ENCODE data around the gene SMIM21. TPM values are rescaled to one million over a fixed set of nuclear protein-coding genes. Genes with fewer than 3 reads are reported as not detected.

Gene SMIM21
- polyA plus RNA-seq, 5 donors: not detected

- no peak for DNase-seq
Observed at GRCh38 chr18:75377258-75377657, 50.2 kb downstream of the SMIM21 start.

DNA sequence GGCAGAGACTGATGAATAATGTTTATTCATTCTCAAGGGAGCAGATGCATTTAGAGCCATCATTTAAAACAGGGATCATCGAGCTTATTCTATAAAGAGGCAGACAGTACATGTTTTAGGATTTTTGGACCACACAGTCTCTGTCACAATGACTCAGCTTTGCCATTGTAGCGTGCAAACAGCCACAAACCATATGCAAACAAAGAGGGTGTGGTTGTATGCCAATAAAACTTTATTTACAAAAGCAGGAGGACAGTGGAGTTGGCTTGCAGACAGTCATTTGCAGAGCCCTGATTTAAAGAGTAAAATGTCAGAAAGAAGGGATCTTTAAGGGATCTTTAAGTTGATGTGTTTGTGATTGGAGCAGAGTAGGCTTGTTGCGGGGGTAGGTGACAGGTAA lies 51.5 kb downstream of the SMIM21 start:
- no peak for DNase-seq

DNA sequence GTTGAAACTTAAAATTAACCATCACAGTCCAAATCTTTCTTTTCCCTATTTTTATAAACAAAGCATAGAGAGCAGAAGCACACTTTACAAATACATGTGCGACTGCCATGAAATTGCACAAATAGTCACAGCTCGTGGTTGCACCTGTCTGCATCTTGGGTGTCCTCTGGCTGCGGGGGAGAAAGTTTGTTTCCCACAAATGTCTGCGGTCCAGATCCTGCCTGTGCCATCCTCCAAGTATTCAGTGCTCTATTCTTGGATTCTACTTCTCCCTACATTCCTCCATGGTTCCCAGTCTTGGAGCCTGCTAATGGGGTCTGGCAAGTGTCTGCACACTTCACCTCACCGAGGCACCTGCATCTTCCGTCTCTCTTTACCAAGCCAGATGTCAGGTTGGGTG lies 52.2 kb downstream of the SMIM21 start:
- no peak for DNase-seq

- no peak for DNase-seq
Observed at GRCh38 chr18:75374466-75374865, 53.0 kb downstream of the SMIM21 start.

- no peak for DNase-seq
Observed at GRCh38 chr18:75369026-75369721, 58.3 kb downstream of the SMIM21 start.

- DNase-seq: no peak
Observed at GRCh38 chr18:75365837-75366236, 61.7 kb downstream of the SMIM21 start.

DNA sequence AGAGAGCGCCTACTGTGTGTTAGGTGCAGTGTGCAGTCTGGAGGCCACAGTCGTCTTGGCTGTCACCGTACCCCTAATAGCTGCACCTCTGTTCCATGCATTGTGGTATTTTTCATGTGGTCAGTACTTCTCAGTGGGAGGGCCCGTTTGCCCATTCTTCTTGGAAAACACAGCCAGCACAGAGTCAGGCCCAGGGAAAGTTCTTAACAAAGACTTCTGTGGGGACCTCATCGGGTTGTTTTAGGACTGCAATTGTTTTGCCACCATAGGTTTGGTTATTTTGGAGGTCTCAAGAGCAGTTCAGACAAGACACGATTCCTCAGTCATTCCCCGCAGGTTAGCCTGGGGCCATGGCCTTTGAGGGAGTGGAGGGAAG lies 62.3 kb downstream of the SMIM21 start:
- no peak for DNase-seq

- DNase-seq: no peak
Observed at GRCh38 chr18:75364512-75365253, 62.8 kb downstream of the SMIM21 start.

DNA sequence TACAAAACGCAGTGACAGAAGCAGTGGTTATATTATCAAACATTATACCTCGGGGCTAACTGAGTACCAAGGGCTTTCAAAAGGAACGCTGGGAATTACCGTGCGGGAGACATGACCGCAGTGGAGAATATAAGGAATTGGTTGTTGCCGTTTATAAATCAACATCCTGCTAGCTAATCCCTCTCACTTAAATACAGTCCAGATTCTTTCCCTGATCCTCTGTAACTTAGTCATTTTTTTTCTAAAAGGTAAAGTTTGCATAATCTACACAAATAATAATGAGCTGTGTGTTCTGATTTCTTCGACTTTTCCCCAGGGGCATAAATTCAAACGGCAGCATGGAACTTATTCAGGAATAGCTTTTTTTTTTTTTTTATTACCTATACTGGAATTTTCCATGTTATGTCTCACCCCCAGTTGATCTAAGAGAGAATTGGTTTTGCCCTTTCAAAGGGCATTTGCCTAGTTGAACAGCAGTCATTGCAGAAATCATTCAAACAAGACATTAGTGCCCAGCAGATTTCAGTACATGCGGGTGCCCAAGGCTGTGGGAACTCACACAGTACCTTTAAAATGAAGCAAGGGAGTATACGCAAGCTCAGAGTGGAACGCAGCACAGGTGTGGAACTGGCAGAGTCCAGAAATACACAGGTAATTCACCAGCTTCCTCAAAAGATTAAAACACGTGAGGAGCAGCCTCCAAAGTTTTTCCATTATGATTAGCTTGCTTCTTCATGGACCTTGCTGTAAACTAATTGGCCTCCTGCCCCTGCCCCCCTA lies 63.9 kb downstream of the SMIM21 start:
- DNase-seq: no peak

GRCh38 chr18:75362435-75362834 lies 65.1 kb downstream of the SMIM21 start:
- no peak for DNase-seq

- no peak for DNase-seq
Observed at GRCh38 chr18:75360941-75361340, 66.6 kb downstream of the SMIM21 start.

DNA sequence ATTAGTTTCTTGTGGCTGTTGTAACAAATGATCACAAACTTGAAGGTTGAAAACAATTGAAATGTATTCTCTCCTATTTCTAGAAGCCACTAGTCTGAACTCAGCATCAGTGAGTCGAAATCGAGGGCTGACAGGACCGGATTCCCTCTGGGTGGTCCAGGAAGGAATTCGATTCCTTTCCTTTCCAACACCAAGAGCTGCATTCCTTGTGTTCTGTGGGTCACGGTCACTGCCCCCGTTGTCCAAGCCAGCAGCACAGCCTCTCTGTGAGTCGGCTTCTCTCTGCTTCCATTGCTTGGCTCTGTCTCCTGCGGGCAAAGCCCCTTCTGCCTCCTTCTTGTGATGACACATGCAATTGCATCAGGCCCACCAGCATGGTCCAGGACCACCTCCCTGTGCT lies 67.3 kb downstream of the SMIM21 start:
- DNase-seq: no peak

Other genes with a start within 250 kb of the SMIM21 start
- gene PTGR3, start 218.6 kb downstream of the SMIM21 start, polyA plus RNA-seq (ENCODE audit: insufficient read depth in 1 of 5, insufficient read length in 5 of 5, low replicate concordance in 1 of 5): 10 to 100 TPM; 39.3 to 51.9 (median 48.8) TPM
- gene TSHZ1, start 216.9 kb downstream of the SMIM21 start, polyA plus RNA-seq (ENCODE audit: insufficient read depth in 1 of 5, insufficient read length in 5 of 5, low replicate concordance in 1 of 5): 10 to 100 TPM; 28.5 to 31.4 (median 30.1) TPM

All from right lung (tissue), 5 donors.